ENCODE measurements around the gene SPECC1L.

Gene SPECC1L

GRCh38 chr22:24359452-24360120 is 89.0 kb downstream of the SPECC1L start:
- no peak for DNase-seq (ENCODE audit: low spot score)

GRCh38 chr22:24361976-24362646 is 91.5 kb downstream of the SPECC1L start:
- DNase-seq (ENCODE audit: low spot score), result no peak

- no peak for DNase-seq (ENCODE audit: low spot score)
Observed at GRCh38 chr22:24363243-24363642, 92.6 kb downstream of the SPECC1L start.

GRCh38 chr22:24366701-24367100 is 96.1 kb downstream of the SPECC1L start:
- DNase-seq (ENCODE audit: low spot score), result no peak

DNA sequence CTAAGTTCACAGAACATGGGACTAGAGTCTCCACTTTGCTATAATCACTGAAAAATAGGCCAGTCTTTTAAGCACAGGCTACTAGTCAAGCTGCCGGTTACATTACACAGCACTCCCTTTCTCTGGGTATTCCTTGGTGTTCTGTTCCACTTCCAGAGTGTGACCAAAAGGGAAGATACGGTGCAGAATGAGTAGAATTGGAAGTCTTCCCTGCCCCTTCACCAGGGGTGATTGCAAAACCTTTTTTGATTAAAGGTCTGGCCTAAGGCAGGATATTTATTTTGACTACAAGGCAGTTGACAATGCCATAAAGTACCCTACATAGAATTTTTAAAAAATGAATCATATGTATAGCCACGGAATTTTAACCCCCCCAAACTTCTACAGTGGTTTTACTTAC is 97.2 kb downstream of the SPECC1L start:
- no peak for DNase-seq (ENCODE audit: low spot score)

GRCh38 chr22:24370401-24370800 is 99.8 kb downstream of the SPECC1L start:
- no peak for DNase-seq (ENCODE audit: low spot score)

DNA sequence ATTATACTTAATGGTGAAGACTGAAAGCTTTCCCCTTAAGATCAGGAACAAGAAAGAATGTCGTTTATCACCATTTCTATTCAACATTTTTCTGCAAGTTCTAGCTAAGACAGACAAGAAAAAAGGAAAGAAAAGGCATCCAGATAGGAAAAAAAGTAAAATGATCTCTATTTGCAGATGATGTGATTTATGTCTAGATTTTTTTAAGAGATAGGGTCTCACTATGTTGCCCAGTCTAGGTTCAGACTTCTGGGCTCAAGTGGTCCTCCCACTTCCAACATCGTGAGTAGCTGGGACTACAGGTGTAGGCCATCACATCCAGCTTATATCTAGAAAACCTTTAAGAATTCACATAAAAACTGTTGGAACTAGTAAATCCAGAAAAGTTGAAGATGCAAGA is 105.4 kb downstream of the SPECC1L start:
- no peak for DNase-seq (ENCODE audit: low spot score)

DNA sequence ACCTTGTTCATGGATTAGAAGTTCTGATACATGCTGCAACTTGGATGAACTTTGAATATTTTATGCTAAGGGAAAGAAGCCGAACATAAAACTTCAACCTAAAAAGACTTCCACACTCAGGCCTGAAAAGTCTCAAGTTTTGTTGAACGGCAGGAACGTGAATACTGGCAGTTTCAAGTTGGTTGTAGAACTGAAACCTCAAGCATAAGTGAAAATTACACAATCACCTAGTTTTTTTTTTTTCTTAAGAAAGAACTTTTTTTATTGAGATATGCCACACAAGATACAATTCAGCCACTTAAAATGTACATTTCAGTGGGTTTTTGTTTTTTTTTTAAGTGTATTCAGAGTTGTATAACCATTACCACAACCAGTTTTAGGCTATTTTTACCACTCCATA is 106.0 kb downstream of the SPECC1L start:
- no peak for DNase-seq (ENCODE audit: low spot score)

- DNase-seq (ENCODE audit: low spot score), result no peak
Observed at GRCh38 chr22:24379536-24379935, 108.9 kb downstream of the SPECC1L start.

DNA sequence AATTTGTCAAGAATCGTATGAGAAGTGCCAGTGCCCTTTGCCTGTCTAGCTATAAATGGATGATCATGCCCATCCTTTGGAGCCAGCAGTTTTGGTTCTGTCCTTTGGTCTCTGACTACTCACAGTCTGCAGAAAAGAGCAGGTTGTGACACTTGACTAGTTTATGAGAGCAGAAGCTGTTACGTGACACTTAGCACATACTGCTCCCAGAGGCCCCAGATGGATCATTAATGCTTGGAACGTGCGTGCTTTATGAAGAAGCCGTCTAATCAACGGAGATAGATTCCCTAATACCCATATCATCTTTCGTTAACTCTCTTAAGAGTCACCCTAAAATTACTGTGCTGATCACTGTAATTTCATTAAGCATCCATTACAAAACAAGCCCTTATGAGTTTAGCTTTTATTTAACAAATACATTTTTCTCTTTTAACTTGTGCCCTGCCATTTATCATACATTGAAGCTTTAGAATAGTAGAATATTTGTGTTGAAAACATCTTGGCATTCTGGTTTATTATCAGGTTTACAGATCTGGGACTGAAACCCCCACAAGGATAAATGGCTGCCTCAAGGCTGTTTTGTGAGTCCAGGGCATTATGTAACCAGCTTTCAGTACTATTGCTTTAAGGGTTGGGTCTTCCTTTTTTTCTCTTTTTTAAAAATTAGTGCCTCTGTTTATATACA is 109.7 kb downstream of the SPECC1L start:
- no peak for DNase-seq (ENCODE audit: low spot score)

- DNase-seq (ENCODE audit: low spot score), result no peak
Observed at GRCh38 chr22:24380905-24381230, 110.2 kb downstream of the SPECC1L start.

GRCh38 chr22:24383061-24383460 is 112.4 kb downstream of the SPECC1L start:
- no peak for DNase-seq (ENCODE audit: low spot score)

GRCh38 chr22:24384131-24384530 is 113.5 kb downstream of the SPECC1L start:
- DNase-seq (ENCODE audit: low spot score), result no peak

GRCh38 chr22:24386937-24387471 is 116.4 kb downstream of the SPECC1L start:
- DNase-seq (ENCODE audit: low spot score), result no peak

DNA sequence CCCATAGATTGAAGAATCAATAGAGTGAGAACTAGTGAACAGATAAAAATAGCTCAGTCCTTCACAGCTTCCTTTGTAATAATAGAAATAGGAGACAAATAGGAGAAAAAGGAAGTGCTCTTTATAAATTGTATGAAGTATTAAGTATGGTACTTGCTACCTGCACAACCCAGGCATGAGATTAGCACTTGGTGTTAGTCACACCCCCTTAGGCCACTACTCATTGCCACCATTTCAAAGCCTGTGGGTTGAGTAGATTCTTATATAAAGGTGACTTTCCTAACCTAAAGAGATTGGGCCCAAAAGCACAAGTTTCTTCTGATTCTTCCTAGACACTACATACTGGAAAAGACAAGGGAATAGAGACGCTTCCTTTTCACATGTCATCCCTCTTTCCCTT is 119.0 kb downstream of the SPECC1L start:
- no peak for DNase-seq (ENCODE audit: low spot score)

- DNase-seq (ENCODE audit: low spot score), result no peak
Observed at GRCh38 chr22:24390156-24390555, 119.5 kb downstream of the SPECC1L start.

GRCh38 chr22:24390576-24390975 is 119.9 kb downstream of the SPECC1L start:
- no peak for DNase-seq (ENCODE audit: low spot score)

DNA sequence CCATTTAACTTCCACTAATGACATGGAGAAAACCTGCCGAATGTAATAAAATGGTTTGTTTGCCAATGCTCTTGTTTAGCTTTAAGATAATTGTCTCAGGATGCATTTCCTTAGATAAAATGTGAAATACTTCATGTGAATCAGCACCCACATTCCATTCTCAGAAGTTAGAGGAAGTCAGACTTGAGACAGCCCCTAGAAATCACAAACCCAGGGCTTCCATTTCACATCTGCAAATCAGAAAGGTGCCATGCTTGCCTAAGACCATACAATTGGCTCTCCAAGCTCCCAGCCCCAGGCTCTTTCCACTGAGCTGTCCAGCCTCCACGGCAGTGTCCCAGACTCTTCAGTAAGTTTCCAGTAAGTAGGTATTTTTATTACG is 121.2 kb downstream of the SPECC1L start:
- no peak for DNase-seq (ENCODE audit: low spot score)

- DNase-seq (ENCODE audit: low spot score), result no peak
Observed at GRCh38 chr22:24392218-24392931, 121.7 kb downstream of the SPECC1L start.

DNA sequence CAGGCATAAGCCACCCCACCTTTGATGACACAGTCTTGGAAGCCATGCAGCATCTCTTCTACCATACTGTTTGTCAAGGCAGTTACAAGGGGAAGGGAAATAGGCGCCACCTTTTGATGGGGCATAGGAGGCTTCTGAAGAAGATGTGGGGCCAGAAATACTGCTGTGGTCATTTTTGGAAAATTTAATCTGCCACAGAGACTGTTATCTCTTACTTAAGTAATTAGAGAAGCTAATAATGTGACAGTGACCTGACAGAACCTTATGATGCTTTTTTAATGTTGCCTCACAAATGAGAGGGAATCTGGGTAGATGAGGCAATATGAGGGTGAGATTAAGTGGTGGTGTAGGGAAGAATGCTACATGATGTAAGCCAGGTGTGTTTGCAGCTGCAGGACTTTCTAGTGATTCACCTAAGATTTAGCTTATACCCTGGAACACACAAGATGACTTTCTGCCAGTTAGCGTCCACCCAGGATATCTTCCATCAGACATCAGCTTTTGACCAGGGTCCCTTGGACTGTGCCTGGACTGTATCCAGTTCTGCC is 122.5 kb downstream of the SPECC1L start:
- DNase-seq (ENCODE audit: low spot score), result no peak

GRCh38 chr22:24393848-24394247 is 123.2 kb downstream of the SPECC1L start:
- no peak for DNase-seq (ENCODE audit: low spot score)

GRCh38 chr22:24394254-24394653 is 123.6 kb downstream of the SPECC1L start:
- DNase-seq (ENCODE audit: low spot score), result no peak

Data from HuH-7.5 (cell line).